HCT116 (cell line): ENCODE results near the gene CCDC137. TPM values are rescaled to one million over a fixed set of nuclear protein-coding genes. Genes with fewer than 3 reads are reported as not detected.

ENCODE experiments used
- ATAC-seq: fragments of 200-7000 bp; cut with Tn5 transposase; 2 replicates; pipeline ENCODE4 v1.9.1; 2020; ENCODE audit warnings: mild to moderate bottlenecking, moderate library complexity
- BruUV-seq: library from RNA; stranded (reverse); fragments of 400-500 nt; replicated peaks from 2 replicates; lab custom pipeline; 2021; lab: Mats Ljungman, UMichigan
- CTCF ChIA-PET: fragments of 300-600 bp; sonication (Branson Sonifier 250); formaldehyde crosslinking; loops from one replicate; lab custom pipeline; 2021; ENCODE audit warnings: antibody characterized with exemption; lab: Charles Lee
- POLR2A ChIA-PET: fragments of 300-600, 350-600 bp; sonication (Branson Sonifier 250); formaldehyde crosslinking; loops from one replicate; lab custom pipeline; 2021; ENCODE audit warnings: antibody characterized with exemption; lab: Charles Lee
- RAD21 ChIA-PET, 2 experiments: fragments of 300-600 bp; sonication (Branson Sonifier 250); formaldehyde crosslinking; loops; one replicate each; lab custom pipeline; 2023; ENCODE audit warnings: low total read pairs in 2 of 2; ENCODE audit not compliant: uncharacterized antibody in 2 of 2, unreplicated experiment in 2 of 2, low non-redundant PET in 1 of 2; lab: Charles Lee
- DNase-seq: peaks from one replicate; pipeline ENCODE4 v3.0.0-alpha.2; 2010; ENCODE audit warnings: low read depth, low spot score
- H2AFZ ChIP-seq: fragments of 200-600 bp; shearing (Covaris generic), sonication (generic); 2 replicates; pipeline ENCODE4 v1.6.1; 2017; ENCODE audit warnings: low read depth, mixed run types, mixed read lengths, antibody characterized with exemption, low read length; ENCODE audit not compliant: poor library complexity, severe bottlenecking
- H3K27ac ChIP-seq: 2 replicates; pipeline ENCODE4 v1.5.1; 2012; ENCODE audit warnings: low read depth, low read length
- H3K27me3 ChIP-seq: fragments of 200-600 bp; sonication (generic); 2 replicates; pipeline ENCODE4 v1.6.1; 2016; ENCODE audit warnings: mixed run types, low read length, mixed read lengths; ENCODE audit not compliant: insufficient read depth
- H3K36me3 ChIP-seq, 2 experiments: fragments of 200-500 bp in 1 of 2; fragments of 200-600 bp in 1 of 2; sonication (Bioruptor generic) in 1 of 2; sonication (generic) in 1 of 2; 2 replicates each; pipeline versions ENCODE4 v1.5.1 to v1.6.1; 2014 to 2016; ENCODE audit warnings: low read length in 2 of 2, inconsistent platforms in 1 of 2, mixed read lengths in 1 of 2, mixed run types in 1 of 2; ENCODE audit not compliant: insufficient read depth in 2 of 2, control insufficient read depth in 1 of 2
- H3K4me1 ChIP-seq, 2 experiments: fragments of 200-600 bp in 1 of 2; sonication (generic) in 1 of 2; 2 replicates each; pipeline versions ENCODE4 v1.5.1 to v1.6.1; 2012 to 2017; ENCODE audit warnings: low read length in 2 of 2, inconsistent platforms in 1 of 2, mild to moderate bottlenecking in 1 of 2, mixed read lengths in 1 of 2, mixed run types in 1 of 2, moderate library complexity in 1 of 2; ENCODE audit not compliant: insufficient read depth in 2 of 2, control insufficient read depth in 1 of 2
- H3K4me2 ChIP-seq: fragments of 200-600 bp; sonication (generic); 2 replicates; pipeline ENCODE4 v1.6.1; 2017; ENCODE audit warnings: mixed run types, low read length, mixed read lengths
- H3K4me3 ChIP-seq, 2 experiments: fragments of 200-600 bp in 1 of 2; sonication (generic) in 1 of 2; replicated peaks in 1 of 2; 2 replicates each; pipeline ENCODE4 v1.5.1; 2011 to 2016; ENCODE audit warnings: low read length in 2 of 2, control low read depth in 1 of 2, low read depth in 1 of 2, mild to moderate bottlenecking in 1 of 2, mixed read lengths in 1 of 2, mixed run types in 1 of 2
- H3K79me2 ChIP-seq: fragments of 200-600 bp; sonication (generic); 2 replicates; pipeline ENCODE4 v1.6.1; 2017; ENCODE audit warnings: mild to moderate bottlenecking, mixed run types, low read length, moderate library complexity, mixed read lengths; ENCODE audit not compliant: insufficient read depth
- H3K9ac ChIP-seq: fragments of 200-600 bp; sonication (generic); 2 replicates; pipeline ENCODE4 v1.6.1; 2016; ENCODE audit warnings: low read length, mixed read lengths
- H3K9me2 ChIP-seq: fragments of 200-600 bp; sonication (generic), shearing (Covaris generic); 2 replicates; pipeline ENCODE4 v1.6.1; 2017; ENCODE audit warnings: mixed run types, mild to moderate bottlenecking, moderate library complexity; ENCODE audit not compliant: insufficient read depth
- H3K9me3 ChIP-seq, 2 experiments: fragments of 200-500 bp in 1 of 2; fragments of 200-600 bp in 1 of 2; sonication (Bioruptor generic) in 1 of 2; sonication (generic) in 1 of 2; 2 replicates each; pipeline ENCODE4 v1.6.1; 2014 to 2017; ENCODE audit warnings: low read length in 2 of 2, mixed read lengths in 2 of 2, inconsistent platforms in 1 of 2, low read depth in 1 of 2, mild to moderate bottlenecking in 1 of 2, mixed run types in 1 of 2, moderate library complexity in 1 of 2; ENCODE audit not compliant: control insufficient read depth in 1 of 2, insufficient read depth in 1 of 2
- H4K20me1 ChIP-seq: fragments of 200-600 bp; sonication (generic), shearing (Covaris generic); 2 replicates; pipeline ENCODE4 v1.6.1; 2017; ENCODE audit warnings: mixed run types, mild to moderate bottlenecking, moderate library complexity; ENCODE audit not compliant: insufficient read depth
- CBX3 ChIP-seq: IDR thresholded peaks from 2 replicates; pipeline ENCODE4 v1.6.1; 2012; ENCODE audit warnings: low read depth
- CTCF ChIP-seq, 3 experiments: fragments of 200-600 bp in 1 of 3; sonication (generic) in 1 of 3; IDR thresholded peaks in 2 of 3; conservative IDR thresholded peaks in 1 of 3; 2 replicates each; pipeline ENCODE4 v1.5.1; 2012 to 2017; ENCODE audit warnings: low read depth in 2 of 3, low read length in 2 of 3, antibody characterized with exemption in 1 of 3, borderline replicate concordance in 1 of 3, control low read depth in 1 of 3, mild to moderate bottlenecking in 1 of 3, mixed read lengths in 1 of 3, mixed run types in 1 of 3, moderate library complexity in 1 of 3; ENCODE audit not compliant: insufficient read depth in 1 of 3
- EGR1 ChIP-seq: IDR thresholded peaks from 2 replicates; pipeline ENCODE4 v1.6.1; 2012; ENCODE audit warnings: low read depth
- ELF1 ChIP-seq: IDR thresholded peaks from 2 replicates; pipeline ENCODE4 v1.6.1; 2012; ENCODE audit warnings: low read depth, borderline replicate concordance
- EZH2 ChIP-seq: fragments of 200-600 bp; sonication (generic); IDR thresholded peaks from 2 replicates; pipeline ENCODE4 v1.6.1; 2017; ENCODE audit warnings: antibody characterized with exemption, mixed run types
- EZH2phosphoT487 ChIP-seq: fragments of 200-600 bp; IDR thresholded peaks from 2 replicates; pipeline ENCODE4 v1.6.1; 2018; ENCODE audit warnings: antibody characterized with exemption, borderline replicate concordance
- FOSL1 ChIP-seq: IDR thresholded peaks from 2 replicates; pipeline ENCODE4 v1.6.1; 2012; ENCODE audit warnings: low read depth
- JUND ChIP-seq: IDR thresholded peaks from 2 replicates; pipeline ENCODE4 v1.6.1; 2012
- MAX ChIP-seq: IDR thresholded peaks from 2 replicates; pipeline ENCODE4 v1.6.1; 2012
- POLR2A ChIP-seq: IDR thresholded peaks from 2 replicates; pipeline ENCODE4 v1.7.0; 2011; ENCODE audit warnings: borderline replicate concordance; ENCODE audit not compliant: insufficient read depth, insufficient read length; ENCODE audit errors: extremely low read depth
- POLR2AphosphoS5 ChIP-seq: IDR thresholded peaks from 2 replicates; pipeline ENCODE4 v1.6.1; 2011; ENCODE audit warnings: mild to moderate bottlenecking, low read depth, low read length, moderate library complexity
- SIN3A ChIP-seq: IDR thresholded peaks from 2 replicates; pipeline ENCODE4 v1.6.1; 2012; ENCODE audit warnings: low read depth
- SP1 ChIP-seq: IDR thresholded peaks from 2 replicates; pipeline ENCODE4 v1.6.1; 2012; ENCODE audit warnings: low read depth
- SRF ChIP-seq: IDR thresholded peaks from 2 replicates; pipeline ENCODE4 v1.6.1; 2012; ENCODE audit warnings: low read depth
- TCF7L2 ChIP-seq: IDR thresholded peaks from 2 replicates; pipeline ENCODE4 v1.7.0; 2011; ENCODE audit warnings: borderline replicate concordance, inconsistent platforms; ENCODE audit not compliant: insufficient read depth, insufficient read length; ENCODE audit errors: extremely low read depth
- YY1 ChIP-seq: IDR thresholded peaks from 2 replicates; pipeline ENCODE4 v1.6.1; 2011; ENCODE audit warnings: low read length, low read depth, moderate library complexity, mild to moderate bottlenecking; ENCODE audit not compliant: insufficient replicate concordance; ENCODE audit errors: extremely low read depth
- ZFX ChIP-seq: fragments of 450-650 bp; IDR thresholded peaks from 2 replicates; pipeline ENCODE4 v1.6.1; 2017
- ZNF274 ChIP-seq: fragments of 200-500 bp; sonication (Bioruptor generic); IDR thresholded peaks from 2 replicates; pipeline ENCODE4 v1.6.1; 2014; ENCODE audit warnings: mild to moderate bottlenecking, low read depth, low read length, inconsistent platforms
- intact Hi-C: fragments of 100-400 bp; cut with micrococcal nuclease; formaldehyde crosslinking; loops from 2 replicates; pipeline ENCODE4 v1.10.0; 2022
- total RNA-seq: library from RNA; stranded (reverse); gene quantifications from one replicate; pipeline ENCODE4 v1.2.1, GENCODE V29; 2021; ENCODE audit not compliant: unreplicated experiment
- TF ChIP-seq, protein P1 (sequence below): IDR thresholded peaks from 2 replicates; pipeline ENCODE4 v1.6.1; 2011; ENCODE audit warnings: mild to moderate bottlenecking, low read length, moderate library complexity; ENCODE audit not compliant: insufficient replicate concordance; ENCODE audit errors: extremely low read depth
- TF ChIP-seq, protein P2 (sequence below): IDR thresholded peaks from 2 replicates; pipeline ENCODE4 v1.6.1; 2012; ENCODE audit warnings: low read depth

The CCDC137 gene
- total RNA-seq, 1 experiment from 2014 or later: 77.5 TPM

DNA sequence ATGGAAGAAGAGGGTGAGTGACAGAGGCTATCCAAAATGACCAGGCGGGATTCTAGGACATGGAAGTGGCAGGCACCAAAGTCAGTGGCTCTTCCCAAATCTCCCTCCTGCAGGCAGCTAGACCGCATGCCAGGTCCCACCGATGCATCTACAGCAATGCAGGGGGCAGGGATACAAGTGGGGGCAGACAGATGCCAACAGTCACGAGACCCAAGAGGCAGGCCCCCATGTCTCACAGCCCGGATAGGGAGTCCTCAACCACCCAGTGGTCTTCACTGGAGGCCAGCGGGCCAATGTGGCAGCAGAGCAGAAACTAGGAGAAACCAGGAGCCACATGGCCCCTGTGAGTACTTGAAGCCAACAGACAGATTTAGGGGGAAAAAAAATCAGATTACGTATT, 49.7 kb upstream of the CCDC137 start:
- intact Hi-C loops: no loop called here
- H3K79me2 ChIP-seq: peaks cover 86% of the 10 kb centered on the region
- no peak for TF ChIP-seq EZH2
- TF ChIP-seq POLR2A: no peak
- TF ChIP-seq, protein P1, sequence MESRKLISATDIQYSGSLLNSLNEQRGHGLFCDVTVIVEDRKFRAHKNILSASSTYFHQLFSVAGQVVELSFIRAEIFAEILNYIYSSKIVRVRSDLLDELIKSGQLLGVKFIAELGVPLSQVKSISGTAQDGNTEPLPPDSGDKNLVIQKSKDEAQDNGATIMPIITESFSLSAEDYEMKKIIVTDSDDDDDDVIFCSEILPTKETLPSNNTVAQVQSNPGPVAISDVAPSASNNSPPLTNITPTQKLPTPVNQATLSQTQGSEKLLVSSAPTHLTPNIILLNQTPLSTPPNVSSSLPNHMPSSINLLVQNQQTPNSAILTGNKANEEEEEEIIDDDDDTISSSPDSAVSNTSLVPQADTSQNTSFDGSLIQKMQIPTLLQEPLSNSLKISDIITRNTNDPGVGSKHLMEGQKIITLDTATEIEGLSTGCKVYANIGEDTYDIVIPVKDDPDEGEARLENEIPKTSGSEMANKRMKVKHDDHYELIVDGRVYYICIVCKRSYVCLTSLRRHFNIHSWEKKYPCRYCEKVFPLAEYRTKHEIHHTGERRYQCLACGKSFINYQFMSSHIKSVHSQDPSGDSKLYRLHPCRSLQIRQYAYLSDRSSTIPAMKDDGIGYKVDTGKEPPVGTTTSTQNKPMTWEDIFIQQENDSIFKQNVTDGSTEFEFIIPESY: no peak
- TF ChIP-seq CBX3: no peak
- no peak for TF ChIP-seq ZNF274
- TF ChIP-seq, protein P2, sequence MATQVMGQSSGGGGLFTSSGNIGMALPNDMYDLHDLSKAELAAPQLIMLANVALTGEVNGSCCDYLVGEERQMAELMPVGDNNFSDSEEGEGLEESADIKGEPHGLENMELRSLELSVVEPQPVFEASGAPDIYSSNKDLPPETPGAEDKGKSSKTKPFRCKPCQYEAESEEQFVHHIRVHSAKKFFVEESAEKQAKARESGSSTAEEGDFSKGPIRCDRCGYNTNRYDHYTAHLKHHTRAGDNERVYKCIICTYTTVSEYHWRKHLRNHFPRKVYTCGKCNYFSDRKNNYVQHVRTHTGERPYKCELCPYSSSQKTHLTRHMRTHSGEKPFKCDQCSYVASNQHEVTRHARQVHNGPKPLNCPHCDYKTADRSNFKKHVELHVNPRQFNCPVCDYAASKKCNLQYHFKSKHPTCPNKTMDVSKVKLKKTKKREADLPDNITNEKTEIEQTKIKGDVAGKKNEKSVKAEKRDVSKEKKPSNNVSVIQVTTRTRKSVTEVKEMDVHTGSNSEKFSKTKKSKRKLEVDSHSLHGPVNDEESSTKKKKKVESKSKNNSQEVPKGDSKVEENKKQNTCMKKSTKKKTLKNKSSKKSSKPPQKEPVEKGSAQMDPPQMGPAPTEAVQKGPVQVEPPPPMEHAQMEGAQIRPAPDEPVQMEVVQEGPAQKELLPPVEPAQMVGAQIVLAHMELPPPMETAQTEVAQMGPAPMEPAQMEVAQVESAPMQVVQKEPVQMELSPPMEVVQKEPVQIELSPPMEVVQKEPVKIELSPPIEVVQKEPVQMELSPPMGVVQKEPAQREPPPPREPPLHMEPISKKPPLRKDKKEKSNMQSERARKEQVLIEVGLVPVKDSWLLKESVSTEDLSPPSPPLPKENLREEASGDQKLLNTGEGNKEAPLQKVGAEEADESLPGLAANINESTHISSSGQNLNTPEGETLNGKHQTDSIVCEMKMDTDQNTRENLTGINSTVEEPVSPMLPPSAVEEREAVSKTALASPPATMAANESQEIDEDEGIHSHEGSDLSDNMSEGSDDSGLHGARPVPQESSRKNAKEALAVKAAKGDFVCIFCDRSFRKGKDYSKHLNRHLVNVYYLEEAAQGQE: no peak
- no peak for TF ChIP-seq ZFX
- no peak for TF ChIP-seq TCF7L2
- TF ChIP-seq SRF: no peak
- TF ChIP-seq EZH2phosphoT487: no peak
- TF ChIP-seq SIN3A: no peak
- no peak for TF ChIP-seq YY1
- TF ChIP-seq CTCF (IDR thresholded peaks at IDR 0.05 in 2 of 3, conservative IDR thresholded peaks at IDR 0.05 in 1 of 3; ENCODE audit: borderline replicate concordance in 1 of 3, insufficient read depth in 1 of 3, low read depth in 2 of 3, low read length in 2 of 3): no peak
- no peak for TF ChIP-seq JUND
- TF ChIP-seq POLR2AphosphoS5: no peak
- TF ChIP-seq MAX: no peak
- TF ChIP-seq EGR1: no peak
- TF ChIP-seq FOSL1: no peak
- TF ChIP-seq SP1: no peak
- no peak for TF ChIP-seq ELF1
- ChIA-PET RAD21 (no interaction called here), POLR2A (no interaction called here), CTCF (no interaction called here)
- H3K27ac ChIP-seq: no peak overlapping the region
- H2AFZ ChIP-seq: no peak overlapping the region
- no peak for ATAC-seq
- H4K20me1 ChIP-seq: peaks cover 9% of the 10 kb centered on the region; the same call in 1 of the 2 replicates
- H3K9ac ChIP-seq: no peak overlapping the region
- no peaks in the 10 kb centered on the region for H3K9me2 ChIP-seq
- no peaks in the 10 kb centered on the region for H3K27me3 ChIP-seq
- no peak overlapping the region for H3K4me3 ChIP-seq
- H3K4me1 ChIP-seq: no peaks in the 10 kb centered on the region
- no peak overlapping the region for H3K4me2 ChIP-seq
- BruUV-seq: no TSS peak
- no peak for DNase-seq
- no peaks in the 10 kb centered on the region for H3K9me3 ChIP-seq
- peaks cover 54 to 69% of the 10 kb centered on the region in 2 experiments for H3K36me3 ChIP-seq
